BLaER1 treated with 17β-estradiol and CSF1 and Interleukin-3, amounts not matched to agents 10 nM and 100 nM (cell line): ENCODE data around the gene NCOR1.

Source experiments
- H3K27ac ChIP-seq, 11 experiments: shearing (Covaris generic); formaldehyde crosslinking; 2 replicates each; pipeline ENCODE4 v1.8.1; 2022
- H3K27me3 ChIP-seq, 11 experiments: shearing (Covaris generic); formaldehyde crosslinking; 2 replicates each; pipeline ENCODE4 v1.8.1; 2022
- H3K36me3 ChIP-seq, 11 experiments: shearing (Covaris generic); formaldehyde crosslinking; 2 replicates each; pipeline ENCODE4 v1.8.1; 2022
- H3K4me1 ChIP-seq, 10 experiments: shearing (Covaris generic); formaldehyde crosslinking; 2 replicates each; pipeline ENCODE4 v1.8.1; 2022
- H3K4me2 ChIP-seq, 11 experiments: shearing (Covaris generic); formaldehyde crosslinking; 2 replicates each; pipeline ENCODE4 v1.8.1; 2022
- H3K4me3 ChIP-seq, 10 experiments: shearing (Covaris generic); formaldehyde crosslinking; 2 replicates each; pipeline ENCODE4 v1.8.1; 2022
- H3K9ac ChIP-seq, 11 experiments: shearing (Covaris generic); formaldehyde crosslinking; 2 replicates each; pipeline ENCODE4 v1.8.1; 2022
- H3K9me3 ChIP-seq, 11 experiments: shearing (Covaris generic); formaldehyde crosslinking; replicated peaks in 1 of 11; 2 replicates each; pipeline ENCODE4 v1.8.1; 2022
- H4K20me1 ChIP-seq, 11 experiments: shearing (Covaris generic); formaldehyde crosslinking; 2 replicates each; pipeline ENCODE4 v1.8.1; 2022
- Cebpa-rat ChIP-seq, 11 experiments: shearing (Covaris generic); IDR thresholded peaks; 2 replicates each; pipeline ENCODE4 v1.8.1; 2022

Gene NCOR1

GRCh38 chr17:16046966-16047365 lies 168.4 kb downstream of the NCOR1 start:
- no peak overlapping the region for H3K27ac ChIP-seq
- H4K20me1 ChIP-seq = peaks cover 0 to 43% (median 13%) of the 10 kb centered on the region in 11 experiments; a peak in 13 of 22 replicates
- no peak overlapping the region for H3K4me2 ChIP-seq
- no peak overlapping the region for H3K4me3 ChIP-seq
- peaks cover 97 to 100% (median 100%) of the 10 kb centered on the region in 11 experiments for H3K36me3 ChIP-seq
- no peak for TF ChIP-seq Cebpa-rat (IDR thresholded peaks at IDR 0.05)
- H3K9ac ChIP-seq = no peak overlapping the region
- H3K4me1 ChIP-seq = no peaks in the 10 kb centered on the region
- H3K9me3 ChIP-seq = no peaks in the 10 kb centered on the region
- H3K27me3 ChIP-seq = no peaks in the 10 kb centered on the region

- no peak overlapping the region for H3K4me2 ChIP-seq
- no peak overlapping the region for H3K27ac ChIP-seq
- H3K9me3 ChIP-seq = no peaks in the 10 kb centered on the region
- no peak overlapping the region for H3K4me3 ChIP-seq
- no peaks in the 10 kb centered on the region for H3K27me3 ChIP-seq
- H4K20me1 ChIP-seq = peaks cover 0 to 26% (median 8%) of the 10 kb centered on the region in 11 experiments; a peak in 11 of 22 replicates
- no peak overlapping the region for H3K9ac ChIP-seq
- H3K4me1 ChIP-seq = no peaks in the 10 kb centered on the region
- no peak for TF ChIP-seq Cebpa-rat (IDR thresholded peaks at IDR 0.05)
- H3K36me3 ChIP-seq = peaks cover 99 to 100% (median 100%) of the 10 kb centered on the region in 11 experiments
These were observed 170.8 kb downstream of the NCOR1 start for GRCh38 chr17:16044487-16044886.

GRCh38 chr17:16040710-16041251 lies 174.6 kb downstream of the NCOR1 start:
- Histone ChIP-seq H3K27ac (no peak overlapping the region), H3K9me3 (peaks cover 0 to 13% (median 9%) of the 10 kb centered on the region in 11 experiments; a peak in 18 of 22 replicates), H4K20me1 (peaks cover 0 to 24% (median 11%) of the 10 kb centered on the region in 11 experiments; a peak in 9 of 22 replicates), H3K4me1 (peaks cover 0 to 17% (median 0%) of the 10 kb centered on the region in 10 experiments; a peak in 6 of 20 replicates), H3K4me3 (no peak overlapping the region), H3K27me3 (no peaks in the 10 kb centered on the region), H3K9ac (no peak overlapping the region), H3K4me2 (no peak overlapping the region), H3K36me3 (peaks cover 95 to 100% (median 100%) of the 10 kb centered on the region in 11 experiments)
- no peak for TF ChIP-seq Cebpa-rat (IDR thresholded peaks at IDR 0.05)

GRCh38 chr17:16037636-16038035 lies 177.7 kb downstream of the NCOR1 start:
- peak overlapping the region in 2 of 11 experiments; percentile 27 to 44; a peak in 2 of 22 replicates for H3K27ac ChIP-seq

GRCh38 chr17:16036261-16036660 lies 179.1 kb downstream of the NCOR1 start:
- H3K9me3 ChIP-seq = peaks cover 0 to 17% (median 13%) of the 10 kb centered on the region in 11 experiments; a peak in 18 of 22 replicates
- peaks cover 0 to 17% (median 0%) of the 10 kb centered on the region in 10 experiments; a peak in 6 of 20 replicates for H3K4me1 ChIP-seq
- H3K9ac ChIP-seq = no peak overlapping the region
- H3K27ac ChIP-seq = no peak overlapping the region
- no peak overlapping the region for H3K4me3 ChIP-seq
- TF ChIP-seq Cebpa-rat (IDR thresholded peaks at IDR 0.05) = no peak
- no peak overlapping the region for H3K4me2 ChIP-seq
- no peaks in the 10 kb centered on the region for H3K27me3 ChIP-seq
- peaks cover under 1 to 26% (median 11%) of the 10 kb centered on the region in 11 experiments; a peak in 13 of 22 replicates for H4K20me1 ChIP-seq
- peaks cover 95 to 100% (median 100%) of the 10 kb centered on the region in 11 experiments for H3K36me3 ChIP-seq

More at GRCh38 chr17:16037636-16038035, 177.7 kb downstream of the NCOR1 start:
- TF ChIP-seq Cebpa-rat (IDR thresholded peaks at IDR 0.05) = no peak
- Histone ChIP-seq H3K4me1 (peaks cover 0 to 17% (median 0%) of the 10 kb centered on the region in 10 experiments; a peak in 6 of 20 replicates), H3K36me3 (peaks cover 95 to 100% (median 100%) of the 10 kb centered on the region in 11 experiments), H3K4me3 (no peak overlapping the region), H4K20me1 (peaks cover 0 to 23% (median 9%) of the 10 kb centered on the region in 11 experiments; a peak in 9 of 22 replicates), H3K9me3 (peaks cover 0 to 17% (median 13%) of the 10 kb centered on the region in 11 experiments; a peak in 18 of 22 replicates), H3K4me2 (peak overlapping the region in 2 of 11 experiments; percentile 20 to 28; a peak in 3 of 22 replicates), H3K27me3 (no peaks in the 10 kb centered on the region), H3K9ac (peak overlapping the region in 1 of 11 experiments; percentile 17; a peak in 2 of 22 replicates)

GRCh38 chr17:16033729-16034349 lies 181.5 kb downstream of the NCOR1 start:
- Histone ChIP-seq H3K4me3 (no peak overlapping the region), H3K4me2 (no peak overlapping the region), H3K36me3 (peaks cover 96 to 100% (median 100%) of the 10 kb centered on the region in 11 experiments), H4K20me1 (peaks cover 4 to 26% (median 13%) of the 10 kb centered on the region in 11 experiments; a peak in 14 of 22 replicates), H3K27ac (no peak overlapping the region), H3K9me3 (peaks cover 0 to 17% (median 13%) of the 10 kb centered on the region in 11 experiments; a peak in 18 of 22 replicates), H3K4me1 (peaks cover 0 to 17% (median 0%) of the 10 kb centered on the region in 10 experiments; a peak in 6 of 20 replicates), H3K9ac (no peak overlapping the region), H3K27me3 (no peaks in the 10 kb centered on the region)
- no peak for TF ChIP-seq Cebpa-rat (IDR thresholded peaks at IDR 0.05)

- Histone ChIP-seq H3K9me3 (no peaks in the 10 kb centered on the region), H3K27ac (peak overlapping the region in 4 of 11 experiments; percentile 38 to 60 (median 56); a peak in 7 of 22 replicates), H3K4me1 (peaks cover 0 to 16% (median 8%) of the 10 kb centered on the region in 10 experiments; a peak in 13 of 20 replicates), H3K27me3 (no peaks in the 10 kb centered on the region), H4K20me1 (peaks cover 2 to 64% (median 18%) of the 10 kb centered on the region in 11 experiments; a peak in 14 of 22 replicates), H3K36me3 (peaks cover 96 to 100% (median 99%) of the 10 kb centered on the region in 11 experiments), H3K4me3 (no peak overlapping the region), H3K4me2 (peak overlapping the region in 4 of 11 experiments; percentile 2 to 54 (median 40); a peak in 8 of 22 replicates), H3K9ac (0 out of 22 replicates have a peak overlapping the region, but pooled peaks of 2 of the 11 experiments have one; percentile 8 to 22)
- TF ChIP-seq Cebpa-rat (IDR thresholded peaks at IDR 0.05) = no peak
These were observed 187.4 kb downstream of the NCOR1 start for GRCh38 chr17:16027708-16028584.

- Histone ChIP-seq H3K9me3 (no peaks in the 10 kb centered on the region), H4K20me1 (peaks cover 7 to 70% (median 18%) of the 10 kb centered on the region in 11 experiments; a peak in 16 of 22 replicates), H3K9ac (no peak overlapping the region), H3K4me1 (peaks cover 0 to 16% (median 8%) of the 10 kb centered on the region in 10 experiments; a peak in 13 of 20 replicates), H3K36me3 (peaks cover 91 to 100% (median 96%) of the 10 kb centered on the region in 11 experiments), H3K27ac (peak overlapping the region in 1 of 11 experiments; percentile 59; a peak in 1 of 22 replicates), H3K4me3 (no peak overlapping the region), H3K4me2 (no peak overlapping the region), H3K27me3 (no peaks in the 10 kb centered on the region)
- no peak for TF ChIP-seq Cebpa-rat (IDR thresholded peaks at IDR 0.05)
These were observed 188.4 kb downstream of the NCOR1 start for GRCh38 chr17:16026895-16027294.
